HFF-Myc (cell line): ENCODE measurements around the gene INTS11.
A peak's percentile ranks its signal among the peaks of the same experiment; 100 is the strongest.

Experiments
- DNase-seq: peaks from one replicate; pipeline ENCODE4 v3.0.0-alpha.2; 2011; ENCODE audit warnings: low read depth; ENCODE audit errors: extremely low read depth
- H3K4me3 ChIP-seq: replicated peaks from 2 replicates; pipeline ENCODE4 v1.5.1; 2011; ENCODE audit warnings: low read depth, mild to moderate bottlenecking, control low read depth, low read length
- CTCF ChIP-seq: IDR thresholded peaks from 2 replicates; pipeline ENCODE4 v1.5.1; 2012; ENCODE audit warnings: mild to moderate bottlenecking, low read depth, low read length, control low read depth; ENCODE audit errors: missing control alignments

INTS11 gene

GRCh38 chr1:1264868-1265272 is 59.6 kb downstream of the INTS11 start:
- DNase-seq, result peak; percentile 97
- H3K4me3 ChIP-seq, result no peak overlapping the region
- peak; percentile 62 for TF ChIP-seq CTCF

- no peak overlapping the region for H3K4me3 ChIP-seq
- TF ChIP-seq CTCF, result no peak
- no peak for DNase-seq
These were observed 60.4 kb downstream of the INTS11 start for GRCh38 chr1:1264026-1264425.

- no peak for DNase-seq
- no peak overlapping the region for H3K4me3 ChIP-seq
- no peak for TF ChIP-seq CTCF
These were observed 61.7 kb downstream of the INTS11 start for GRCh38 chr1:1262758-1263157.

GRCh38 chr1:1262071-1262470 is 62.4 kb downstream of the INTS11 start:
- H3K4me3 ChIP-seq, result no peak overlapping the region
- no peak for DNase-seq
- no peak for TF ChIP-seq CTCF
